Middle frontal gyrus (tissue), 1 donor: Measurements from ENCODE around the gene GLMN.

Source experiments
- DNase-seq: peaks from one replicate; pipeline ENCODE4 v3.0.0-alpha.2; 2015; ENCODE audit warnings: low spot score; ENCODE audit errors: extremely low spot score

Gene GLMN, protein sequence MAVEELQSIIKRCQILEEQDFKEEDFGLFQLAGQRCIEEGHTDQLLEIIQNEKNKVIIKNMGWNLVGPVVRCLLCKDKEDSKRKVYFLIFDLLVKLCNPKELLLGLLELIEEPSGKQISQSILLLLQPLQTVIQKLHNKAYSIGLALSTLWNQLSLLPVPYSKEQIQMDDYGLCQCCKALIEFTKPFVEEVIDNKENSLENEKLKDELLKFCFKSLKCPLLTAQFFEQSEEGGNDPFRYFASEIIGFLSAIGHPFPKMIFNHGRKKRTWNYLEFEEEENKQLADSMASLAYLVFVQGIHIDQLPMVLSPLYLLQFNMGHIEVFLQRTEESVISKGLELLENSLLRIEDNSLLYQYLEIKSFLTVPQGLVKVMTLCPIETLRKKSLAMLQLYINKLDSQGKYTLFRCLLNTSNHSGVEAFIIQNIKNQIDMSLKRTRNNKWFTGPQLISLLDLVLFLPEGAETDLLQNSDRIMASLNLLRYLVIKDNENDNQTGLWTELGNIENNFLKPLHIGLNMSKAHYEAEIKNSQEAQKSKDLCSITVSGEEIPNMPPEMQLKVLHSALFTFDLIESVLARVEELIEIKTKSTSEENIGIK

GRCh38 chr1:92298573-92299476, at the start of gene GLMN, which contains the start of gene RPAP2:
GLMN (minus strand) TSS chr1:92298987; CDS start chr1:92297999, 988 bp downstream.
RPAP2 (plus strand) TSS chr1:92299059; CDS start chr1:92299074, 15 bp downstream.
- DNase-seq, result peak; percentile 70

DNA sequence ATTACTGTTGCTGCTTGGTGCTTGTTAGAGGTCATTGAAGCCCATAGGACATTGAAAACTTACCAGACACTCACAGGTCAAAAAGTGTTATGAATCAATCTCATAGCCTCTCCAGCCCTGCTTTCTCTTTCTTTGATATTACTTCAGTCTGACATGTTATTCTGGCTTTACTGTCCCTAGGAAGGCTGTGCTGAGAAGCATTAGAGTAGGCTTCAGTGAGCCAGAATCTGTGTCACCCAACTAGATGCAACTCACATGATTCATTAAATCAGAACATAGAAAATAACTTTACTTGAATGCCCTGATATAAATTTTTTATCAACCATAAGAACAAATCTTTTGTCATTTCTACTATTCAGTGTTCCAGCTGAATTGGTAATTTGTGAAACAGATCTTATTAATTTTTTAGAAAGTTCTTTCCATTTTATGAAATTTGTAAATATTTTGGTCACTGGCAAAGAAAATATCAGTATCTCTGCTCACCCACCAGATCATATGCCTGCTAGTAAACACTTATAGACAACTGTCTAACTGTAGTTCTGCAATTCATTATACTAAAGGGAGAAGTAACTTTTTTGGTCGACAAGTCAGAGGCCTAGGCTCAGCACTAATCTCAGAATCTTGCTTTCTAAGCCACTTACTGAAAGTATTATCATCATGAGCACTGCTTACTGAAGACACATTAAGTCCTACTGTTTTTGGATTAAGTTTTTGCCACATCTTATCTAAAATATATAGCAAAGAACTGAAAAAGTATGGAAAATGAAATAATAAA, 48.3 kb upstream of the GLMN start:
- no peak for DNase-seq

DNA sequence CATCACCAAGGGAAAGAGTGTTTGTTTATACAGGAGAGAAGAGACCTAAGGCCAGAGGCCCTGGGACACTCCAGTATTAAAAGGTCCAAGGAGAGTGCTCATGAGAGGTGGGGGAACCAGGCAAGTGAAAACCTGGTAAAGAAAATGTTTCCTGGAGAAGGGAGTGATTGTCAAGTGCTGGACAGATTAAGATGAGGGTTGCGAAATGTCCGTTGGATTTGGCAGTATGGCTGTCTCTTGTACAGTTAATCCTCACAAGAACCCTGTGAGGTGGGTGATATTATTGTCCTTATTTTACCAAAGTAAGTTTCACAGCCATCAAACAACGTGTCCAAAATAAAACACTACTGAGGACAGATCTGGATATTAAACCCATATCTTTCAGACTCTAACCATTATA, 44.3 kb upstream of the GLMN start:
- DNase-seq, result no peak

DNA sequence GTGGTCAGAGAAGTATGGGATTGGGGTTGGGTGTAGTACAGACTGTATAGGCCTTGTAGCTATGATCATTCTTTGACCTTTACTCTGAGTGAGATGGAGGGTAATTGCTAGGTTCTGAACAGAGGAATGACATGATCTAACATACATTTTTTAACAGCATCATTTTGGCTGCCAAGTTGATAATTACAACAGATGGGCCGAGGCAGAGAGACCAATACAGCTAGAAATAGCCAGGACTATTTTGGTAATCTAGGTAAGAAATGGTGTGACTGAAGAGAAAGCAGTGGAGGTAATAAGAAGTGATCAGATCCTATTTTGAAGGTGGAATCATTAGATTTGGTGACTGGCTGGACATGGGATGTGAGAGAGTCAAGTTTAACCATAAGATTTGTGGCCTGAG, 43.6 kb upstream of the GLMN start:
- DNase-seq, result no peak

GRCh38 chr1:92340154-92340553, 41.4 kb upstream of the GLMN start:
- no peak for DNase-seq

DNA sequence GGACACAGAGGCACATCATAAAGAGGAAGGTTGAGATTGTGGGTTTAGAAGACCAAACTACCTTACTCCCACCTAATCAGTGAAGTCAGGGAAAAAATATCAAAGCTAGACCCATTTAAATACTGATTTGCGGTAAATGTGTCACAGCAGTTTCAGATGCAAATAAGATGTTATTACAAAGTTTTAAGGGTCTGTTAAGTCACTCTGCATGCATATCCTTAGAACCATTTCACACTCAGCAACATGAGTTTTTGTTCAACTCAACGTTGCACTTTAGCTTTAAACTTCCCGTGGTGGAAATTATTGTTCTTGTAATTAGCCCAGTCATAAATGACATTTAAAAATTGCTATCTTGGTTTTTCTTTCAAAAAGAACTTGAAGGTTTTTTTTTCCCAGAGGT, 34.9 kb upstream of the GLMN start:
- no peak for DNase-seq

DNA sequence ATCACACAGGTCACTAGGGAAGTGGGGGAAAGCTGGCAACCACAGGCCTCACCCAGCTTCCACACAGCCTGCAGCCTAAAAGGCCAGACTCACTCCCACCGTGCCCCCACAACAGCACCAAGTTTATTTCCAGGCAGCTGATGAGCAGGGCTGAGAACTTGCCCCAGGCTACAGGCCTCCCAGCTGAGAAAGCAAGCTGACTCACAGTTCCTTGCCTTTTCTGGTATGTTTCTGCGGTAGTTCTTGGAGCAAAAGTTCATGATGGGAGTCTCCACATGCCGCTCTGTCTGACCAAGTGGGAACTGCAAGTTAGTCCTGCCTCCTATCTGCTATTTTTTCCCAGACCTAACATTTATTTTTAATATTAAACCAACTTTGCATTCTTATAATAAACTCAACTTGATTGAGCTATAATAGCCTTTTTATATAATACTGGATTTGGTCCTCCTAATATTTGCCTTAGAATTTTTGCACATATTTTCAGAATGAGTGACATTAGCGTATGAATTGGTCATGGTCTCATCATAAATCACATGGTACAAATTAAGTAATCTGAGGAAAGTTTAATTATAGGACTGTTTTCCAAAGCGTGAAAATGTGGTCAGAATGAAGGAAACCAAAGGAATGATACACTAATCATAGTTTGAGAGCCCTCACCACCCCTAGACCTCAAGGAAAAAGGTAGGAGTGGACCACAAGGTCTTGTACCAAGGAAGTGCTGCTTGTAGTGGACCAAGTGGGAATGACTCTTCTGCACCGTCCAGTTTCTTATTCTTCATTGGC, 30.8 kb upstream of the GLMN start:
- no peak for DNase-seq

DNA sequence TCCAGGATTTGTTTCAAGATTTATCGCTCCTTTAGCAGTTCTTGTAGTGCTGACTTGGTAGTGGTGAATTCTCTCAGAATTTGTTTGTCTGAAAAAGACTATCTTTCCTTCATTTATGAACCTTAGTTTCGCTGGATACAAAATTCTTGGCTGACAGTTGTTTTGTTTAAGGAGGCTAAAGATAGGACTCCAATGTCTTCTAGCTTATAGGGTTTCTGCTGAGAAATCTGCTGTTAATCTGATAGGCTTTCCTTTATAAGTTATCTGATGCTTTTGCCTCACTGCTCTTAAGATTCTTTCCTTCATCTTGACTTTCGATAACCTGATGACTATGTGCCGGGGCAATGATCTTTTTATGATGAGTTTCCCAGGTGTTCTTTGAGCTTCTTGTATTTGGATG, 29.0 kb upstream of the GLMN start:
- no peak for DNase-seq

- DNase-seq, result no peak
These were observed 27.9 kb upstream of the GLMN start for GRCh38 chr1:92326681-92327080.

DNA sequence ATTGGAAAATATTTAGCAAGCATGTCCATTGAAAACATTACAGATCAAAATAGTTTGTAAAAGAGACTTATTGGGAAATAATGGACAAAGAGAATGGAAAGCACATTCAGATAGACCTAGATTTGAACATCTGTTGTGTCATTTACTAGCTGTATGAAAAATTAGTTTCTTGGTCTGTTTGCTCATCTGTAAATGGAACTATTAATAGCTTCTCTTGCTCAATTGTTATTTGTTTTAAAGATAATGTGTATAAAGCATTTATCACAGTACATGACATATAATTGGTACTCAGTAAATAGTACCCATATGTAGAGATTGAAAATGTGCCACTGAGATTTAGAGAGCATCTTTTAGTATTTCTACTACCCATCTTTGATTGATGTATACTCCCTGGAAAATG, 26.0 kb upstream of the GLMN start:
- no peak for DNase-seq

DNA sequence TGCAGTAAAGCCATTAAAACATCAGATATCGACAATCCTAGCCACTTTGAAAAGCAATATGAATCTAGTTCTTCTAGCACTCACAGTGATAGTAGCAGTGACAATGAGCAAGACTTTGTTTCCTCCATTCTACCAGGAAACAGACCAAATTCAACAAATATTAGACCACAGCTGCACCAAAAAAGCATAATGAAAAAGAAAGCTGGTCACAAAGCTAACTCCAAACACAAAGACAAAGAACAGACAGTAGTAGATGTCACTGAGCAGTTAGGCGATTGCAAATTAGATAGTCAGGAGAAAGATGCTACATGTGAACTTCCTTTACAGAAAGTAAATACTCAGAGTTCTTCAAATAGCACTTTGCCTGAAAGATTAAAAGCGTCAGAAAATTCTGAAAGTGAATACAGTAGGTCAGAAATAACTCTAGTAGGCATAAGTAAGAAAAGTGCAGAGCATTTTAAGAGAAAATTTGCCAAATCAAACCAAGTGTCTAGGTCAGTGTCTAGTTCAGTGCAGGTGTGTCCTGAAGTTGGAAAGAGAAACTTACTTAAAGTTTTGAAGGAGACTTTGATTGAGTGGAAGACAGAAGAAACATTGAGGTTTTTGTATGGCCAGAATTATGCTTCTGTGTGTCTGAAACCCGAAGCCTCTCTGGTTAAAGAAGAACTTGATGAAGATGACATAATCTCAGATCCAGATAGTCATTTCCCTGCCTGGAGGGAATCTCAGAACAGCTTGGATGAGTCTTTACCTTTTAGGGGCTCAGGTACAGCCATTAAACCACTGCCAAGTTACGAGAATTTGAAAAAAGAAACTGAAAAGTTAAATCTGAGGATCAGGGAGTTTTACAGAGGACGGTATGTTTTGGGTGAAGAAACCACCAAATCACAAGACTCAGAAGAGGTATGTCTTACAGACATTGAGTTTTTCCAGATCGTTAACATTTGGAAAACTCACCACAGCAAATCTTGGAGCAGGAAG, 25.0 kb upstream of the GLMN start:
- DNase-seq, result no peak

DNA sequence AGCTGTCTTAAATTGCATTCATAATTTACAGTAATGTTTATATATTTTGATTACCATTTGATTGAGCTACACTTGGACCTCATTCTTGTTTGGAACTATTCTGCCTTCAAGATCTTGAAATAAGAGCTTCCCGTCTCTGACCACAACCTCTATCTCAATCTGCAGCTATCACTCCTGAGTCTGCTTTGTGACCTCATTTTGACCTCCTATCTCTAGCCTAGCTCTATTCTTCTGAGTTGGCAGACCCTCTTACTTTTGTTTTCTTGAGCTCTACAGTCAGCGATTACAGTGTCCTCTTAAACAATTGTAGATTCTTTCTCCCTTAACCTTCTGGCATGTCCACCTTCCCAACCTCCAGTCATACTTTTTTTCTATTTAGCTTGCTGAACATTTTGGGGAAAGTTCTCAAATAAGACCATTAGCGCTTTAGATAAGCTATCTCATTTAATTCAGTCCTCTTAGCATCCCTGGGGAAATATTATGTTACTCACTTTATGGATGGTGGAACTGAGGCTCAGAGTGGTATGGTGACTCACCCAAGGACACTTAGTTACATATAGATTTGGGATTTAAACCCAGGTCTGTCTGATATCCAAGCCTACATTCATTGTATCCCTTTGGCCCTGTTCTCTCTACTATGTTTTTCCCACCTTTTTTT, 19.2 kb upstream of the GLMN start:
- DNase-seq, result no peak

GRCh38 chr1:92315766-92316599, 17.2 kb upstream of the GLMN start:
- no peak for DNase-seq

- no peak for DNase-seq
These were observed 15.2 kb upstream of the GLMN start for GRCh38 chr1:92314024-92314423.

DNA sequence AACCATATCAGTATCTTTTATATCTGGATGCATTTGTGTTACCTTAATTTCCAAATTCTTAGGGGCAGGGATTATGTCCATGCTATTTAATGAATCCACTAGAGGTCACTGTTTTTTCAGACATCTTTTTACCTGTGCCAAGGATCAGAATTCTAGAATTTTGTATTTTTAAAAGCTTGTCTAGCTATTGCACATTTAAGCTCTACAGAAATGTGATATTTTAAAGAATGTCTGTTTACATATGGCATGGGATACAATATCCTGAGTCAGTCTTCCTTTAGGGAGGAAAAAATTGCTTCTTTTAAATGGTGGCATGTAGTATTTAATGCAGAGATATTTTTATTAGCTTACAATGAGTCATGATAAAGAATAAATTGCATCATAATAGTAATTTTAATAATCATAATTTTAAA, 11.4 kb upstream of the GLMN start:
- no peak for DNase-seq

DNA sequence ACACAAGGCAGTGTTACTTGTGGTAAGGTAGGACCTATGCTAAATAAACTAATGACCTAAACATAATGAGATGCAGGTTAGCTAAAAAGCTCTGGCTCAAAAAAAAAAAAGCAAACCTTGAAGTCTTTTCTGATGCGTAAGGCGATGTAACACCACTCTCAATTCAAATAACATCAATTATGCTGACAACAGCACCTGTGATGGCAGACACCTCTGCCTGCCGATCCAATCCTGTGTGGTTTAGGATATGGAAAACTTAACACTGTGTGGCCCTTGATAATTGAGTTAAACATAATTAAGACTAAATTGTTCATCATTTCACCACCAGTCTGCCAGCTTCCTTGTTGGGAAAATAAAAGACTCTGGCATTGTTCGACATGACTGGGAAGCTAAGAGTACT, 9.2 kb upstream of the GLMN start:
- DNase-seq, result no peak

DNA sequence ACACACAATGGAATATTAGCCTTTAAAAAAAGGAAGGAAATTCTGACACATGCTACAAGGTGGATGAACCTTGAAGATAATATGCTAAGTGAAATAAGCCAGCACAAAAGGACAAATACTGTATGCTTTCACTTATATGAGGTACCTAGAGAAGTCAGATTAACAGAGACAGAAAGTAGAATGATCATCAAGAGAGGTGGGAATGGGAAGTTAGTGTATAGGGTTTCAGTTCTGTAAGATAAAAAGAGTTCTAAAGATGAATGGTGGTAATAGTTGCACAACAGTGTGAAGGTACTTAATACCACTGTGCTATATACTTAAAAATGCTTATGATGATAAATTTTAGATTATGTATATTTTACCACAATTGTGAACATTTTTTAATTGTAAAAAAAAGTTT, 7.2 kb upstream of the GLMN start:
- no peak for DNase-seq

GRCh38 chr1:92301021-92301420, 2.2 kb upstream of the GLMN start:
- no peak for DNase-seq
